HG03095 (cell line): ENCODE results near the gene TRPT1.

ENCODE experiments used
- ATAC-seq: cut with Tn5 transposase; IDR thresholded peaks from one replicate; pipeline ENCODE4 v1.9.1; 2021; ENCODE audit warnings: moderate library complexity; ENCODE audit not compliant: unreplicated experiment

TRPT1 gene

GRCh38 chr11:64181506-64182411 is 44.2 kb downstream of the TRPT1 start:
- no peak for ATAC-seq

GRCh38 chr11:64180891-64181290 is 45.1 kb downstream of the TRPT1 start:
- no peak for ATAC-seq

DNA sequence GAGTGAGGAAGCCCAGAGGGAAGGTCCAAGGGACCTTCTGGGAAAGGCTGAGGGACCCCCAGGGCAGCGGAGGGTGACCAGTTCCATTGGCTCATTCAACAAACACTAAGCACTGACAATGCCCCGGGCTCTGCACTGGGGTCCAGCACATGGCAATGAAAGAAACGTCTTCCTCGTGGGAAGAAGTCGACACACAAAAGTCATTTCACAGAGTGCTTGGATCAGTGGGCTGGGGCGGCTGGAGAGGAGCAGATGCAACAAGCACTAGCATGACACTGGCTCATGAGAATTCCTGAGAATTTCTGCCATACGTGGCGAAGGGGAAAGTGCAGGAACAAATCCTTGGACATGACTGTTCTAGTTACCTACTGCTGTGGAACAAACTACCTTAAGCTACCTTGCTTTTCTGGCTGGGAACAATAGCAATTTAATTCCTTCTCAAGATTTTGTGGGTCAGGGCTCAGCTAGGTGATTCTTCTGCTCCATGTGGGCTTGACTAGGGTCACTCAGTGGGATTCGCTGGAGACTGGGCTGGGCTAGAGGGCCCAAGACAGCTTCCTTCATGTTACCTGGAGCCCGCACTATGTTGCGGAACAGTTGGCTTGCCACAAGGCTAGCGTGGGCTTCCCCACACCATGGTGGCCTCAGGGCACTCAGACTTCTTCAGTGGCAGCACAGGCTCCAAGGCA is 46.9 kb downstream of the TRPT1 start:
- ATAC-seq, result no peak

GRCh38 chr11:64178203-64178602 is 47.8 kb downstream of the TRPT1 start:
- ATAC-seq, result no peak

DNA sequence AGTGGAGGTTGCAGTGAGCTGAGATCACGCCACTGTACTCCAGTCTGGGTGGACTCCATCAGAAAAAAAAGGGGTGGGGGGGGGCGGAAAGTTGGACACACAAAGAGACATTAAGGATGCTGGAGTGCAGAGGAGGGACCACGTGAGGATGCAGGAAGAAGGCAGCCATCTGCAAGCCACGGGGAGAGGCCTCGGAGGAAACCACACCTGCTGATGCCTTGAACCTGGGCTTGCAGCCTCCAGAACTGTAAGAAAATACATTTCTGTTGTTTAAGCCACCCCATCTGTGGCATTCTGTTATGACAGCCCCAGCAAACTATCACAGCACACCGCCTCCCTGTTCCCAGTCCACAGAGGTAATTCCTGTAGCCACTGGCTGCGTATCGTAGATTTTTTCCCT is 49.2 kb downstream of the TRPT1 start:
- ATAC-seq, result no peak
